ENCODE data around the gene SIGLECL1.

SIGLECL1 gene

DNA sequence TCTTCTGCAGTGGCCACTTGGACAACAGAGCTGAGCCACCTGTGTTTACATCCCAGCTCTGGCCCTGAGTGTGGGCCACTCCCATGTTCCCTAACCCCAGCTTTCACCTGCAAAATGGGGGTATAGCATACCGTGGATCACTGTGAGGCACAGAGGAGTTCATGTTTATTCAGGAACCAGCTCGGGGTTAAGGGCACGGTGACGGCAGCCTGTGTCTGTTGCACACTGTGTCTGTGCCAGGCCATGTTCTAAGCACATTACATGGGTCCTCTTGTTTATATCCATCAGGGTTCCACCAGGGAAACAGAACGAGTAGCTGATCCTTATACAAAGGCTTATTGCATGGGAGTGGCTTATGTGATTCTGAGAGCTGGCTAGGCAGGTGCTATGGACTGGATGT, 46.5 kb downstream of the SIGLECL1 start:
- DNase-seq: no peak

DNA sequence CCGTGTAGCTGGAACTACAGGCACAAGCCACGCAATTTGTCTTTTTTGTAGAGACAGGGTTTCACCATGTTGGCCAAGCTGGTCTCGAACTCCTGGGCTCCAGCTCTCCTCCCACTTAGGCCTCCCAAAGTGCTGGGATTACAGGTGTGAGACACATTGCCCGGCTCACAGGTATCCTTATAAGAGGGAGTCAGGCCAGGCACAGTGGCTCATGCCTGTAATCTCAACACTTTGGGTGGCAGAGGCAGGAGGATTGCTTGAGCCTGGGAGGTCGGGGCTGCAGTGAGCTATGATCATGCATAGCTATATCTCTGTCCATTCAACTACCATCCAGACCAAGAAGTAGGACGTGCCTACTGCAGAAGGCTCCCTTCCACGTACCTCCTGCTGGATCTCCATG, 50.4 kb downstream of the SIGLECL1 start:
- no peak for DNase-seq

DNA sequence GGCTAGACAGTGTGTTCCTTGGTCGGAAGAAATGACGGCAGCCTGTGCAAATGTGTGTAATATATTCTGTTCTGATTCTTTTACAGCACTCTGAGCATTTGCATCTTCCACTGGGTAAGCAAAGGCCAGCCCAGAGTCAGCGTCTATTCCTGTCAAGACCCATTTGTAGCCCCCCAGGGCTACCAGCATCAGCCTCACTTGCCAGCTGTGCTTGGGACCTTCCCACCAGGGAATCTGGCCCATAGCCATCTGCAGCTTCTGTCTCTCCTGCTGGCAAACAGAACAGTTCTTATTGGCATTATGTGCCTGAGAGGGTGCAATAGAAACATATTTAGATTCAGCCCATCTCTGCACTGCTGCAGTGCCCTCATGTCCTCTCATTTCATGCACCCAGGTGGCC, 54.6 kb downstream of the SIGLECL1 start:
- DNase-seq: no peak

DNA sequence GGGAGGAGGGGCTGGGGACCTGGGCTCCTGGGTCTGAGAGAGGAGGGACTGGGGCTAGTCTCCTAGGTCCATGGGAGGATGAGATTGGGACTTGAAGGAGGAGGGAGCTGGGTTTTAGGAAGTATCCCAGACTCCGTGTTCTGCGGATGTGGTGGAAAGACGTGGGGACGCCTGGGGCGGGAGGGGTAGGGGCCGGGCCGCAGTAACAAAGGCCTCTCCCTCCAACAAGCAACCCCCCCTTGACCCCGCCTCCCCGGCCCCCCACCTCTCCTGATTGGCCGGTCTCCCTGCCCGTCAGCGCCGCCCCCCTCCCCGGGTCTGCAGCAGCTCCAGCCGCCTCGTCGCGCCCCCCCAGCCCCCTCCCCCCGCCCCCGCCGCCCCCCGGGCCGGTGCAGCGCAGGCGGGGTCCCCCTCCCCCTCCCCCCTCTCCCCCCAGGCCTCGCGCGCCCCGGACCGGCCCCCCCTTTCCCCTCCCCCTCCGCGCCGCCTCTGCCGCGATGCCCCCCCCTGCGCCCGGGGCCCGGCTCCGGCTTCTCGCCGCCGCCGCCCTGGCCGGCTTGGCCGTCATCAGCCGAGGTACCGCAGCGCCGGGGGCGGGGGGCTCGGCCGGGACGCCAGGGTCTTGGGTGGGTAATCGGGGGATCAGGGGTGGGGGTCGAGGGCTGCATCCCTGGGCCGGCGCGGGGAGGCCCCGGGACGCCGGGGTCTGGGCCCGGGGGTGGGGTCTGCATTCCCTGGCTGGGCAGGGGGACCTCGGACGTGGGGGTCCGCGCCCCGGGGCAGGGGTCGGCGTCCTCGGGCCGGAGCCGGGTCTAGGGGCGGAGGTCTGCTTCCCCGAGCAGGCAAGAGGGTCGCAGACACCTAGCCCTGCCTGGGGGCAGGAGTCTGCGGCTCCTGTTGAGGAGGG, 60.7 kb downstream of the SIGLECL1 start, which contains the start of gene IGLON5:
IGLON5 (plus strand) TSS at position 294 of the 907 bp plus-strand sequence; CDS start at position 498, 204 bp downstream.
- no peak for DNase-seq

DNA sequence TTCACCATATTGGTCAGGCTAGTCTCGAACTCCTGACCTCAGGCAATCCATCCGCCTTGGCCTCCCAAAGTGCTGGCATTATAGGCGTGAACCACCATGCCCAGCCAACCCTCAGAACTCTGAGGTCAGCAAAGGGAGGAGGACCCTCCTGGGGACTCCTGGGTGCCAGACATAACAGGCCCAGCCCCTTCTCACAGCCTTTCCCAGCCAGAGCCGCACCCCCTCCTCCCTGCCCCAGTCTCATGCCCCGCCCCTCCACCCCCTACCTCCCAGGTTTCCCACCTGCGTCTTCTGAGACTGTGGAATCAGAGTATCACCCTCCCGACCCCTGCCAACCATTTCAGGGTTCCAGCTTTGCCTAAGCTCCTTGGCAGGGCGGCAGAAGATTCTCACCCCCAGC, 65.8 kb downstream of the SIGLECL1 start:
- no peak for DNase-seq

DNA sequence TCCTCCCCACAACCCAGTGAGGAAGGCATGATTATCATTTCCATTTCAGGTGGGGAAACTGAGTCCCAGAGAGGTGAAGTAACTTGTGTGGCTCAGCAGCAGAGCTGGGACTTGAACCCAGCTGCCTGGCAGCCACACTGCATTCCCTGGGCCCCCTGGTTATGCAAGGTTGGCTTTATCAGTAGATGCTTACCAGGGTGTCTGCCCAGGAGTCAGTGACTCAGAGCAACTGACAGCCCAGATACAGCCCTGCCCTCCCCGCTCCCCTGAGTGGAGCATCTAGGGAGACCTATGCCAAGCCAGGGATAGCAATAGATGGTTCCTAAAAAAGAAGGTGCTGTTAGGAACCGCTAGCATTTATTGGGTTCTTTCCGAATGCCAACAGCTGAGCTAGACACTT, 66.5 kb downstream of the SIGLECL1 start:
- DNase-seq: no peak

DNA sequence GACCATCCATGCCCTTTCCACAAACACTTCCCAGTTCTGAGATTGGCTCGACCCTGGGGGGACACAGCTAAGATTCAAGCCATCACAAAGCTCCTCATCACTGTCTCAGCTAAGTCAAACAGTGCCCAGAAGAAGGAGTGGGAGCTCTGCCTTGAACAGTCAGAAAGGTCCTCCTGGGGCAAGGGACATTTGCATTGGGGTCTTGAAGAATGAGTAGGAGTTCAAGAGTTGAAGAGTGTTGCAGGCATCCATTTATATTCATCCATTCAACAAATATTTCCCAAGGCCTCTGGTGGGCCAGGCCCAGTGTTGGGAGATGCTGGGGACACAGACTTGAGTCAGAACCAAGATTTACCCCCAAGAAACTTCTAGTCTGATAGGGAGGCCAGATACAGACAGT, 67.1 kb downstream of the SIGLECL1 start:
- DNase-seq: no peak

Data from AML-193 (cell line).